Psoas muscle (tissue), 7 donors: ENCODE data around the gene EIF3J. TPM values are rescaled to one million over a fixed set of nuclear protein-coding genes. Genes with fewer than 3 reads are reported as not detected.

ENCODE experiments used
- polyA plus RNA-seq, 3 donors: library from polyadenylated mRNA; stranded (reverse); fragments of 200-250 nt; gene quantifications; one replicate each; pipeline ENCODE4 v1.2.3, GENCODE V29; 2013
- total RNA-seq, 4 donors: library from RNA; stranded (reverse); fragmentation: NEBNext Ultra II Directional in 2 of 4; extraction: Animal tissue kit (Norgen Biotek cat#: 25700) in 2 of 4; gene quantifications; one replicate each; pipeline versions ENCODE4 v1.2.1 to v1.2.4, GENCODE V29; 2021 to 2023
- donor health status: healthy with polysubstance abuse.
- donor health status: DM: no; HTN: no; CAD: no; lungs with moderate emphysema.
- donor health status: Bipolar disorder and iron deficiency.
- donor health status: healthy.
- donor health status: DM: no; HTN: no; CAD: no.
- donor health status: DM: no; HTN: no; CAD: no.
- donor health status: DM: yes; HTN: yes; CAD: no.

EIF3J gene
- total and polyA plus RNA-seq, 7 donors, result 123 to 238 (median 213) TPM

Other genes with a start within 250 kb of the EIF3J start
- 10 to 100 TPM; 26.5 to 34.7 (median 32.2) TPM for gene GOLM2, start 248.4 kb upstream of the EIF3J start, total RNA-seq
- gene GOLM2, start 248.4 kb upstream of the EIF3J start, polyA plus RNA-seq, result 10 to 100 TPM; 11.2 to 21.7 (median 12.1) TPM
- gene CTDSPL2, start 109.5 kb upstream of the EIF3J start, total RNA-seq, result 10 to 100 TPM; 12.1 to 18.1 (median 17.2) TPM
- 10 to 100 TPM in 1 of 3 donors, 1 to 10 TPM in 2; 3.2 to 10.8 (median 5.1) TPM for gene CTDSPL2, start 109.5 kb upstream of the EIF3J start, polyA plus RNA-seq
- 10 to 100 TPM; 26.3 to 38.1 (median 36.0) TPM for gene SPG11, start 126.5 kb downstream of the EIF3J start, total RNA-seq
- gene SPG11, start 126.5 kb downstream of the EIF3J start, polyA plus RNA-seq, result 10 to 100 TPM; 10.3 to 17.0 (median 12.8) TPM
- under 1 TPM in 2 of 4 donors, not detected in 2; 0.74 to 0.88 TPM for gene PATL2, start 174.2 kb downstream of the EIF3J start, total RNA-seq
- gene PATL2, start 174.2 kb downstream of the EIF3J start, polyA plus RNA-seq, result under 1 TPM; 0.03 to 0.23 (median 0.16) TPM
- gene B2M, start 174.4 kb downstream of the EIF3J start, total RNA-seq, result 100 to 1,000 TPM; 400 to 577 (median 512) TPM
- 100 to 1,000 TPM; 687 to 891 (median 729) TPM for gene B2M, start 174.4 kb downstream of the EIF3J start, polyA plus RNA-seq
- 10 to 100 TPM; 24.1 to 39.0 (median 32.1) TPM for gene TRIM69, start 199.4 kb downstream of the EIF3J start, total RNA-seq
- gene TRIM69, start 199.4 kb downstream of the EIF3J start, polyA plus RNA-seq, result 10 to 100 TPM; 22.3 to 36.7 (median 25.9) TPM